Natural killer cell treated with Interleukin-12 subunit alpha and Interleukin-12 subunit beta and Interleukin-15 and Interleukin-18, amount 100 ng/mL, for 72 hours (primary cell): ENCODE measurements around the gene GAA. TPM values are rescaled to one million over a fixed set of nuclear protein-coding genes. Genes with fewer than 3 reads are reported as not detected.
A peak's percentile ranks its signal among the peaks of the same experiment; 100 is the strongest.
"Not testable (repeated sequence)": the region's sequence is repeated elsewhere in the genome, so short reads cannot be mapped to it uniquely, and the experiment has no call there.

ENCODE experiments used
- ATAC-seq, 2 donors: fragments of 150-1000 bp; cut with Tn5 transposase in 1 of 2; sonication (Bioruptor Pico), chemical (Tn5 transposase) in 1 of 2; 2 replicates each; pipeline ENCODE4 v1.10.0; 2021
- DNase-seq: peaks from one replicate; pipeline ENCODE4 v3.0.0; 2022; ENCODE audit warnings: low spot score
- H3K27ac Mint-ChIP-seq, 2 donors: 1 replicate in 1 of 2; 2 replicates in 1 of 2; pipeline ENCODE4 v1.8.0; 2022; ENCODE audit warnings: mixed read lengths in 2 of 2, mild to moderate bottlenecking in 1 of 2, moderate library complexity in 1 of 2
- H3K27me3 Mint-ChIP-seq, 2 donors: 1 replicate in 1 of 2; 2 replicates in 1 of 2; pipeline ENCODE4 v1.8.0; 2022; ENCODE audit warnings: mixed read lengths in 2 of 2
- H3K36me3 Mint-ChIP-seq: one replicate; pipeline ENCODE4 v1.8.0; 2022; ENCODE audit warnings: mixed read lengths
- H3K4me1 Mint-ChIP-seq, 2 donors: 1 replicate in 1 of 2; 2 replicates in 1 of 2; pipeline ENCODE4 v1.8.0; 2022; ENCODE audit warnings: low read depth in 2 of 2, mixed read lengths in 2 of 2, mild to moderate bottlenecking in 1 of 2
- H3K4me3 Mint-ChIP-seq: one replicate; pipeline ENCODE4 v1.8.0; 2022; ENCODE audit warnings: mixed read lengths
- H3K9me3 Mint-ChIP-seq: 2 replicates; pipeline ENCODE4 v1.8.0; 2022; ENCODE audit warnings: mixed read lengths
- total RNA-seq, 2 donors: library from RNA; stranded (reverse); gene quantifications; one replicate each; pipeline ENCODE4 v1.2.3, GENCODE V29; 2022

GAA gene
- total RNA-seq, 2 donors from 2014 or later: 20.9 to 24.0 TPM

- ATAC-seq (peak; percentile 13 to 63), DNase-seq (no peak)
- H3K4me3 Mint-ChIP-seq: peak overlapping the region; percentile 95
- no peaks in the 10 kb centered on the region for H3K9me3 Mint-ChIP-seq
- H3K27ac Mint-ChIP-seq: peak overlapping the region; percentile 60 to 91
- H3K36me3 Mint-ChIP-seq: peaks cover 17% of the 10 kb centered on the region
- no peaks in the 10 kb centered on the region for H3K27me3 Mint-ChIP-seq
- H3K4me1 Mint-ChIP-seq: peaks cover 22 to 32% of the 10 kb centered on the region in 2 donors
These were observed 45.0 kb downstream of the GAA start for GRCh38 chr17:80146121-80147034.

- Mint-ChIP-seq H3K4me1 (peaks cover 29 to 34% of the 10 kb centered on the region in 2 donors), H3K9me3 (no peaks in the 10 kb centered on the region), H3K27me3 (no peaks in the 10 kb centered on the region), H3K4me3 (peak within 1 kb of the TSS; percentile 95), H3K27ac (peak within 1 kb of the TSS; percentile 60 to 91), H3K36me3 (peaks cover 13% of the 10 kb centered on the region)
- DNase-seq (peak; percentile 98), ATAC-seq (peak; percentile 94 to 95)
These were observed 45.8 kb downstream of the GAA start, which contains the start of gene EIF4A3 for GRCh38 chr17:80147035-80147822. Gene EIF4A3 (minus strand): TSS chr17:80147128. CDS start chr17:80146961, 167 bp downstream.

- H3K27ac Mint-ChIP-seq: no peak overlapping the region
- H3K4me3 Mint-ChIP-seq: no peak overlapping the region
- no peak for DNase-seq
- H3K36me3 Mint-ChIP-seq: peaks cover 6% of the 10 kb centered on the region
- peaks cover 3% of the 10 kb centered on the region for H3K9me3 Mint-ChIP-seq
- H3K27me3 Mint-ChIP-seq: no peaks in the 10 kb centered on the region
- peaks cover 18 to 19% of the 10 kb centered on the region in 2 donors for H3K4me1 Mint-ChIP-seq
- ATAC-seq: no peak
These were observed 50.0 kb downstream of the GAA start for GRCh38 chr17:80151333-80151732.

DNA sequence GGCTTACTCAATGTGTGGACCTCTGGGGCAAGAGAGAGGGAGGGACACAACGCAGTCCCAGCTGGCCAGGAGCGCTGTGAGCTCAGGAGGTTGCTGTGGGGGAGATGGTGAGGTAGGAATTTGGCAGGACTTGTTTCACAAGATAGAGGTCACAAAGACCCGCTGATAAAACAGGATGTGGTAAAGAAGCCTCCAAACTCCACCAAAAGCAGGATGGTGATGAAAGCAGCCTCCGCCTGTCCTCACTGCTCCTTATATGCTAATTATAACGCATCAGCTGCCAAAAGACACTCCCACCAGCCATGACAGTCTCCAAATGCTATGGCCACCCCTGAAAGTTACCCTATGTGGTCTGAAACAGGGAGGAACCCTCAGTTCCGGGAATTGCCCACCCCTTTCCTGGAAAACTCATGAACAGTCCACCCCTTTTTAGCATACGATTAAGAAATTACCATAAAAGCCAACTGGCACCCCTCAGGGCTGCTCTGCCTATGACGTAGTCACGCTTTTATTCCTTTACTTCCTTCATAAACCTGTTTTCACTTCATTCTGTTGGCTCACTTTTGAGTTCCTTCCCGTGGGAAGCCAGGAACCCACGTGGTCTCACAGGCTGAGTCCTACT lies 50.8 kb downstream of the GAA start:
- Mint-ChIP-seq H3K4me3 (peak overlapping the region; percentile 3), H3K4me1 (peaks cover 15 to 17% of the 10 kb centered on the region in 2 donors), H3K9me3 (peaks cover 3% of the 10 kb centered on the region), H3K36me3 (peaks cover 5% of the 10 kb centered on the region), H3K27me3 (no peaks in the 10 kb centered on the region), H3K27ac (peak overlapping the region; percentile 35 to 58)
- DNase-seq (no peak), ATAC-seq (peak in 1 of 2 donors; percentile 41)

DNA sequence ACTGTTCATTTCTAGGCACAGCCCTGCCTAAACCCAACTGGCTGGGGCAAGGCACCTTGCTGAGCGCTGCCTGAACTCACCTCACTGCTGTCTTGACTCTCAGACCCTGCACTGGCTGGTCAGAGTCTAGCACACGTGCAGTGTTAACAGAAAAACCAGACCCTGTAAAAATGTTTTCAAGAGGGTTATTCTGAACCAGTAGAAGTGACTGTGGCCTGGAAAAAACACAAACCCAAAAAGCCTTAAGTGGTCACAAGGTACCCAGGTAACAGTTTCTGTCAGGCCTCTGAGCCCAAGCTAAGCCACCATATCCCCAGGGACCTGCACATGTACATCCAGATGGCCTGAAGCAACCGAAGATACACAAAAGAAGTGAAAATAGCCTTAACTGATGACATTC lies 51.6 kb downstream of the GAA start:
- H3K36me3 Mint-ChIP-seq: peaks cover 5% of the 10 kb centered on the region
- ATAC-seq (no peak), DNase-seq (no peak)
- H3K9me3 Mint-ChIP-seq: peaks cover 3% of the 10 kb centered on the region
- H3K4me1 Mint-ChIP-seq: peaks cover 14 to 16% of the 10 kb centered on the region in 2 donors
- peak overlapping the region; percentile 35 to 58 for H3K27ac Mint-ChIP-seq
- no peak overlapping the region for H3K4me3 Mint-ChIP-seq
- H3K27me3 Mint-ChIP-seq: no peaks in the 10 kb centered on the region

- no peak for ATAC-seq
- Mint-ChIP-seq H3K36me3 (peaks cover 5% of the 10 kb centered on the region), H3K9me3 (peaks cover 3% of the 10 kb centered on the region), H3K4me1 (peaks cover 11% of the 10 kb centered on the region in 2 donors), H3K4me3 (no peak overlapping the region), H3K27me3 (peaks cover 0 to 1% of the 10 kb centered on the region in 2 donors), H3K27ac (no peak overlapping the region)
- DNase-seq: no peak
These were observed 52.8 kb downstream of the GAA start for GRCh38 chr17:80154166-80154565.

DNA sequence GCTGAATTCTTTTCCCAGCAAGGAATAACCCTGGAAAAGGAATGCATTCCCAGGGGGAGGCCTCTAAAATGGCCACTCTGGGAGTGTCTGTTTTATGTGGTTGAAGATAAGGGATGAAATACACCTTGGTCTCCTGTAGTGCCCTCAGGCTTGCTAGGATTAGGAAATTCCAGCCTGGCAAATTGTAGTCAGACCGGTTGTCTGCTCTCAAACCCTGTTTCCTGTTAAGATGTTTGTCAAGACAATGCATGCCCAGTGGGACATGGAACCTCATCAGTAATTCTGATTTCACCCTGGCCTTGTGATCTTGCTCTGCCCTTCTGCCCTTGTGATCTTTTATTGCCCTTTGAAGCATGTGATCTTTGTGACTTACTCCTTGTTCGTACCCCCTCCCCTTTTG lies 54.2 kb downstream of the GAA start:
- Mint-ChIP-seq H3K27me3 (peaks cover 3 to 16% of the 10 kb centered on the region in 2 donors), H3K4me1 (peaks cover 11 to 14% of the 10 kb centered on the region in 2 donors)
- H3K27ac Mint-ChIP-seq, DNase-seq, H3K4me3 Mint-ChIP-seq, H3K36me3 Mint-ChIP-seq, ATAC-seq, H3K9me3 Mint-ChIP-seq: not testable (repeated sequence)

DNA sequence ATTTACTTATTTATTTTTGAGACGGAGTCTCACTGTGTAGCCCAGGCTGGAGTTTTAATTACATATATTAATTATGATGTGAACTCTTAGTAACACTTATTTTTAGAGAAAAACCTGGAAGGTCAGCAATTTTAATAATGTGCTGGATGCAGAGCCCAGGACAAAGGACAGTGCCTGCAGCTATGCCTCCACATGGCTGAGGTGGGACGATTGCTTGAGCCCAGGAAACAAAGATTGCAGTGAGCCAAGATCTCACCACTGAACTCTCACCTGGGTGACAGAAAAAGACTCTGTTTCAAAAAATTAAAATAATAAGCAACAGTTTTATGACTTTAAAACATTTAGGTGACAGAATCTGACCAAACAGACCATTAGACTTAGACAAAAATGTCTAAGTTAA lies 57.5 kb downstream of the GAA start:
- no peak overlapping the region for H3K4me3 Mint-ChIP-seq
- H3K27me3 Mint-ChIP-seq: peaks cover 3 to 19% of the 10 kb centered on the region in 2 donors
- ATAC-seq (no peak), DNase-seq (no peak)
- no peak overlapping the region for H3K27ac Mint-ChIP-seq
- peaks cover 5% of the 10 kb centered on the region for H3K36me3 Mint-ChIP-seq
- H3K4me1 Mint-ChIP-seq: peaks cover 0 to 6% of the 10 kb centered on the region in 2 donors
- peaks cover 3% of the 10 kb centered on the region for H3K9me3 Mint-ChIP-seq

GRCh38 chr17:80160536-80160935 lies 59.2 kb downstream of the GAA start:
- Mint-ChIP-seq H3K27ac (peak overlapping the region in 1 of 2 donors; percentile 52), H3K27me3 (peaks cover 3 to 19% of the 10 kb centered on the region in 2 donors), H3K36me3 (peaks cover 5% of the 10 kb centered on the region), H3K4me1 (peaks cover 0 to 6% of the 10 kb centered on the region in 2 donors), H3K4me3 (peak overlapping the region; percentile 23), H3K9me3 (no peaks in the 10 kb centered on the region)
- ATAC-seq (no peak), DNase-seq (no peak)

GRCh38 chr17:80163336-80163735 lies 62.0 kb downstream of the GAA start:
- Mint-ChIP-seq H3K4me1 (peaks cover 0 to 6% of the 10 kb centered on the region in 2 donors), H3K9me3 (no peaks in the 10 kb centered on the region), H3K27me3 (peaks cover 3 to 19% of the 10 kb centered on the region in 2 donors), H3K4me3 (no peak overlapping the region), H3K36me3 (no peaks in the 10 kb centered on the region), H3K27ac (no peak overlapping the region)
- DNase-seq: no peak
- ATAC-seq: no peak

DNA sequence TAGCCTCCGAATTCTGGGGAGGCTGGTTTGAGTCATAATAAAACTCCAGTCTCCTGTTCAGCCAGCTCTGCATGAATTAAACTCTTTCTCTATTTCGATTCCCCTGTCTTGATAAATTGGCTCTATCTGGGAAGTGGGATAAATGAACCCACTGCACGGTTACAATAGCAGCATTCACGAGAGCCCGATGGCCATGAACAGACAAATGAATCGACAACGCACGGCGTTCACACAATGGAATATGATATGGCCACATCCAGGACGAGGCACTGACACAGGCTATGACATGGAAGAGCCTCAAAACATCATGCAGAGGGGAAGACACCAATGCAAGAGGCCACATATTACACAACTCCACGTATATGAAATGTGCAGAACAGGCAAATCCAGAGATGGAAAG lies 62.8 kb downstream of the GAA start:
- no peak for DNase-seq
- Mint-ChIP-seq H3K27ac (no peak overlapping the region), H3K4me3 (no peak overlapping the region), H3K4me1 (peaks cover 0 to 6% of the 10 kb centered on the region in 2 donors), H3K36me3 (no peaks in the 10 kb centered on the region), H3K9me3 (no peaks in the 10 kb centered on the region), H3K27me3 (peaks cover 7 to 17% of the 10 kb centered on the region in 2 donors)
- no peak for ATAC-seq

DNA sequence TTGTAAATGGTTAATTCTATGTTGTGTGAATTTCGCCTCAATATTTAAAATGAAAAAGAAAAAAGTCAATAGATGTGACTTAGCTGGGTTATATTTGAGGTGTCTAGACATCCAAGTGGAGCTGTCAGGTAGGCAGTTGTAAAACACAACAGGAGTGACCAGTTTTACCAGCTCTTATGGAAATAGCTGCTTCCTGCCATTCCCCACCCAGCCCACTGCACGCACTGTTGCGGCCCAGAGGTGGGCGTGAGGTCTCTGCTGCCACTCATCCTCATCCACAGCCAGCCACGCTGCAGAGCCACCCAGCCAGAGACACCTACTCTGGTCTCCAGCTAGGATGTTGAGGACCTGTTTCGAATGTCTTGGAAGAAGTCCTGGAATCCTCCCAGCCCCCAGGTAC lies 65.1 kb downstream of the GAA start:
- no peak overlapping the region for H3K4me3 Mint-ChIP-seq
- ATAC-seq (no peak), DNase-seq (no peak)
- H3K27ac Mint-ChIP-seq: no peak overlapping the region
- H3K36me3 Mint-ChIP-seq: no peaks in the 10 kb centered on the region
- no peaks in the 10 kb centered on the region for H3K4me1 Mint-ChIP-seq
- H3K27me3 Mint-ChIP-seq: peaks cover 6 to 7% of the 10 kb centered on the region in 2 donors
- no peaks in the 10 kb centered on the region for H3K9me3 Mint-ChIP-seq

DNA sequence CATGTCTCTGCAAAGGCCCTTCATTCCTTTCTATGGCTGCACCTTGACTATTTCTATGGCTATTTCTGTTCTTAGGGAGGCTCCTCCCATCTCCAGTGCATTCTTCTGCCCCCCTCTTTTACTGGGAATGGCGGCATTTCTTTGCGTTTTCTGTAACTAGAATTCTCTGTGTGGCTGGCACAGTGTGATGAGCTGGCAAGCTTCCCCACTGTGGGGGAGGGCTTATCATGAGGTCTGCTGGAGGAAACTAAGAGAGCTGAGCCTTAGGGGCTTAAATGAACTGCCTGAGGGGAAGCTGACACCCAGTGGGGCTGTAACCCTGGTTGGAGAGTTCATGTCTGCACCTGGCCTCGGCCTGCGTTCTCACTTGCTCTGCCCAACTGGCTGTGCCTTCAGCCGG lies 67.0 kb downstream of the GAA start:
- DNase-seq (no peak), ATAC-seq (no peak)
- Mint-ChIP-seq H3K27ac (no peak overlapping the region), H3K27me3 (peaks cover 6 to 10% of the 10 kb centered on the region in 2 donors), H3K4me3 (no peak overlapping the region), H3K4me1 (no peaks in the 10 kb centered on the region), H3K9me3 (no peaks in the 10 kb centered on the region), H3K36me3 (no peaks in the 10 kb centered on the region)
